PC-9 (cell line): ENCODE measurements around the gene GRIN3A. TPM values are rescaled to one million over a fixed set of nuclear protein-coding genes. Genes with fewer than 3 reads are reported as not detected.

ENCODE experiments used
- BruUV-seq: library from RNA; stranded (reverse); fragments of 400-500 nt; replicated peaks from 2 replicates; lab custom pipeline; 2021; lab: Mats Ljungman, UMichigan
- CTCF ChIA-PET: fragments of 300-600 bp; sonication (Branson Sonifier 250); formaldehyde crosslinking; loops from one replicate; lab custom pipeline; 2022; ENCODE audit warnings: antibody characterized with exemption; lab: Charles Lee
- POLR2A ChIA-PET: fragments of 300-600 bp; sonication (Branson Sonifier 250); formaldehyde crosslinking; loops from one replicate; lab custom pipeline; 2022; ENCODE audit warnings: antibody characterized with exemption; ENCODE audit not compliant: unreplicated experiment; lab: Charles Lee
- DNase-seq, 2 experiments: peaks; one replicate each; pipeline versions ENCODE4 v3.0.0 to v3.0.0-alpha.2; 2015 to 2022; ENCODE audit warnings: mixed read lengths in 1 of 2
- H2AFZ ChIP-seq: fragments of 200-600 bp; sonication (generic); 2 replicates; pipeline ENCODE4 v1.8.1; 2017; ENCODE audit warnings: antibody characterized with exemption
- H3F3A ChIP-seq: fragments of 200-600 bp; sonication (generic); 2 replicates; pipeline ENCODE4 v1.8.1; 2017; ENCODE audit warnings: antibody characterized with exemption, mild to moderate bottlenecking, low read depth; ENCODE audit not compliant: insufficient read depth
- H3K27ac ChIP-seq: fragments of 200-600 bp; sonication (generic); 2 replicates; pipeline ENCODE4 v1.6.1; 2016; ENCODE audit warnings: mixed run types
- H3K27me3 ChIP-seq: fragments of 200-600 bp; sonication (generic); 2 replicates; pipeline ENCODE4 v1.6.1; 2016; ENCODE audit warnings: low read depth, mixed run types; ENCODE audit not compliant: insufficient read depth
- H3K36me3 ChIP-seq: fragments of 200-600 bp; sonication (generic); 2 replicates; pipeline ENCODE4 v1.6.1; 2016; ENCODE audit warnings: low read depth, mixed run types
- H3K4me1 ChIP-seq: fragments of 200-600 bp; sonication (generic); replicated peaks from 2 replicates; pipeline ENCODE4 v1.6.1; 2016; ENCODE audit warnings: mixed run types; ENCODE audit not compliant: insufficient read depth
- H3K4me2 ChIP-seq: fragments of 200-600 bp; sonication (generic); 2 replicates; pipeline ENCODE4 v1.6.1; 2017; ENCODE audit warnings: mixed run types
- H3K4me3 ChIP-seq: fragments of 200-600 bp; sonication (generic); 2 replicates; pipeline ENCODE4 v1.6.1; 2016; ENCODE audit warnings: mixed run types
- H3K79me2 ChIP-seq: fragments of 200-600 bp; sonication (generic); 2 replicates; pipeline ENCODE4 v1.6.1; 2017; ENCODE audit warnings: low read depth, mixed run types
- H3K9me2 ChIP-seq: fragments of 200-600 bp; sonication (generic); 2 replicates; pipeline ENCODE4 v1.8.1; 2017; ENCODE audit warnings: mild to moderate bottlenecking; ENCODE audit not compliant: insufficient read depth
- H3K9me3 ChIP-seq: fragments of 200-600 bp; sonication (generic); 2 replicates; pipeline ENCODE4 v1.8.1; 2016; ENCODE audit warnings: low read depth; ENCODE audit not compliant: insufficient read depth
- H4K20me1 ChIP-seq: fragments of 200-600 bp; sonication (generic); 2 replicates; pipeline ENCODE4 v1.8.1; 2017; ENCODE audit not compliant: insufficient read depth
- EZH2 ChIP-seq: fragments of 200-600 bp; sonication (generic); IDR thresholded peaks from 2 replicates; pipeline ENCODE4 v1.8.0; 2017; ENCODE audit warnings: antibody characterized with exemption, low read depth
- intact Hi-C: fragments of 100-400 bp; cut with micrococcal nuclease; formaldehyde crosslinking; loops from one replicate; pipeline ENCODE4 v1.10.0; 2022; ENCODE audit not compliant: unreplicated experiment
- total RNA-seq: library from RNA; stranded (reverse); gene quantifications from 2 replicates; pipeline ENCODE4 v1.2.3, GENCODE V29; 2021
- TF ChIP-seq, protein P1 (sequence below): fragments of 200-600 bp; sonication (generic); conservative IDR thresholded peaks from 2 replicates; pipeline ENCODE4 v1.6.1; 2017; ENCODE audit warnings: mixed run types, antibody characterized with exemption, mild to moderate bottlenecking, moderate library complexity

GRIN3A gene
- total RNA-seq, 1 experiment from 2014 or later = not detected

DNA sequence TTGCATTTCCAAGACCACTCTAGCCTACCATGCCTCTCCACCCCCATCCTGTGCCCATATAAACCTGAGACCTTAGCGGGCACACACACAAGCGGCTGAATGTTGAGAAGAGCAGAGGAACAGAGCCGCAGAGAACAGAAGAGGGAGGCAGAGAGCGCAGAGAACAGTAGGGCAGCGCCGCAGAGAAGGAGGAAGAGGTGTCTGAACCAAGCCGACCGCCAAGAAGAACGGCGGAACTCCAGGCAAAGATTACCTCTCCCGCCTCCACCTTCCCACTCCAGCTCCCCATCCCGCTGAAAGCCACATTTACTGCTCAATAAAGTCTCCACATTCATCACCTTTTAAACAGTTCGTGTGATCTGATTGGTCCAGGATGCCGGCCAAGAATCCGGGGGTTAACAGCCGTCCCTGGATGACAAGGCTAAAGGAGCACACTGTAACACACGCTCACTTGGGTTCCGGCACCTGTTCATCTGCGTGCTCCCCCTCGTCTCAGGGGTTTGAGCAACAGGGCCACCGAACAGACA, 33.2 kb downstream of the GRIN3A start:
- Histone ChIP-seq H3K9me2 (no peaks in the 10 kb centered on the region), H3K27ac (no peak overlapping the region), H3K79me2 (no peaks in the 10 kb centered on the region), H3F3A (no peaks in the 10 kb centered on the region), H4K20me1 (no peaks in the 10 kb centered on the region), H3K27me3 (no peaks in the 10 kb centered on the region), H2AFZ (no peak overlapping the region), H3K9me3 (no peaks in the 10 kb centered on the region), H3K4me1 (no peaks in the 10 kb centered on the region), H3K36me3 (no peaks in the 10 kb centered on the region), H3K4me3 (no peak overlapping the region), H3K4me2 (no peak overlapping the region)
- DNase-seq = no peak
- ChIA-PET POLR2A (no interaction called here), CTCF (no interaction called here)
- TF ChIP-seq, protein P1, sequence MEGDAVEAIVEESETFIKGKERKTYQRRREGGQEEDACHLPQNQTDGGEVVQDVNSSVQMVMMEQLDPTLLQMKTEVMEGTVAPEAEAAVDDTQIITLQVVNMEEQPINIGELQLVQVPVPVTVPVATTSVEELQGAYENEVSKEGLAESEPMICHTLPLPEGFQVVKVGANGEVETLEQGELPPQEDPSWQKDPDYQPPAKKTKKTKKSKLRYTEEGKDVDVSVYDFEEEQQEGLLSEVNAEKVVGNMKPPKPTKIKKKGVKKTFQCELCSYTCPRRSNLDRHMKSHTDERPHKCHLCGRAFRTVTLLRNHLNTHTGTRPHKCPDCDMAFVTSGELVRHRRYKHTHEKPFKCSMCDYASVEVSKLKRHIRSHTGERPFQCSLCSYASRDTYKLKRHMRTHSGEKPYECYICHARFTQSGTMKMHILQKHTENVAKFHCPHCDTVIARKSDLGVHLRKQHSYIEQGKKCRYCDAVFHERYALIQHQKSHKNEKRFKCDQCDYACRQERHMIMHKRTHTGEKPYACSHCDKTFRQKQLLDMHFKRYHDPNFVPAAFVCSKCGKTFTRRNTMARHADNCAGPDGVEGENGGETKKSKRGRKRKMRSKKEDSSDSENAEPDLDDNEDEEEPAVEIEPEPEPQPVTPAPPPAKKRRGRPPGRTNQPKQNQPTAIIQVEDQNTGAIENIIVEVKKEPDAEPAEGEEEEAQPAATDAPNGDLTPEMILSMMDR = no peak
- no peak for TF ChIP-seq EZH2
- intact Hi-C loops = no loop called here
- BruUV-seq = no TSS peak

DNA sequence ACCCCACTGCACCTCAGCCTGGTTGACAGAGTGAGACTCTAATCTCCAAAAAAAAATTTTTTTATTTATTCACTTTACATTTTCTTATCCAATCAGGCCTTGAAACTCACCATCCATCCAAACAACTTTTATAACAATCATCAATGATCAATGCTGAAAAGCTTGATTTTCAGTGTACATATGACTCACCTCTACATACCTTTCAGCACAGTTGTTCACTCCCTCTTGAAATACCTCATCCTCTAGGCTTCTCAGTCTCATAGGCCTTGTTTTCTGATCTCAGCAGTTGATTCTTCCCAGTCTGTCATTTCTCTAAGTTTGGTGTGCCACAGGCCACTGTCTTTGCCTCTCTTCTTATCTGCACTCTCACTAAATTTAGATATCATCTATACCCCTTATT, 36.2 kb downstream of the GRIN3A start:
- Histone ChIP-seq H3K4me2 (no peak overlapping the region), H3K9me3 (no peaks in the 10 kb centered on the region), H2AFZ (no peak overlapping the region), H3K36me3 (no peaks in the 10 kb centered on the region), H4K20me1 (no peaks in the 10 kb centered on the region), H3K4me1 (no peaks in the 10 kb centered on the region), H3K27ac (no peak overlapping the region), H3F3A (no peaks in the 10 kb centered on the region), H3K4me3 (no peak overlapping the region), H3K27me3 (no peaks in the 10 kb centered on the region), H3K9me2 (no peaks in the 10 kb centered on the region), H3K79me2 (no peaks in the 10 kb centered on the region)
- ChIA-PET POLR2A (no interaction called here), CTCF (no interaction called here)
- BruUV-seq = no TSS peak
- TF ChIP-seq EZH2 = no peak
- TF ChIP-seq, protein P1 = no peak
- intact Hi-C loops = no loop called here
- no peak for DNase-seq

DNA sequence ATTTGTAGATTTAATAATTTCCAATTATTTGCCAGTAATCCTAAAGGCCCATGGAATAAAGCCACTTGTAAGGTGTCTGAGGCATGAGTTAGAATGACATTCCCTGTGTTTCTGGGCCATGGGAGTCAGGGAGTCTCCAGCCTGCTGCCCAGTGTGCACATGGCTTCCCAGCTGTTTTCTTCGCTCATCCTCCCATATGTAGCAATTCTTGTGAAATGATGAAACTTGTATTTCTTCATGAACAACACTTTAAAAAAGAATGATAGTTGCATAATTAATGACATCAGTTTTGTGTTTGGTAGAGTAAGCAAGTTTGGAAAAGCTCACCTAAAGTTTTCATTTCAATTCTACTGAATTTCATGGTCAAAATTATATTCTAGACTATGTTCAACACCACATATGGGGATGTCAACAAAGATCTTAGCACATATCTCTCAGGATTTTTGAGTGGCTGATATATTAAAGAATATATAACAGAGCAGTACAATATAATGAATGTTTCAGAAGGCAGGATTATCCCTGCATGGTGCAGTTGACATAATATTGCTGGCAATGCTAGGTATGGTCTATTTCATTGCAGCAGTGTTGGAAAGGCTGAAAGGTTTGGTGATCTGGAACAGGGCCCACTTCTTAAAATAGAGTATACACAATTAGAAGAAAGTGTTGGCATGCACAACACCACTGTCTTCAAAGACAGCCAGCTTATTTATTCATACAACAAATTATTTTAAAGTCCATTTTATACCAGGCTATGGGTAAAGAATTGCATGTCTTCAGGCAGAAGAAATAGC, 44.7 kb downstream of the GRIN3A start:
- Histone ChIP-seq H3K4me2 (no peak overlapping the region), H3K27me3 (no peaks in the 10 kb centered on the region), H3K4me1 (no peaks in the 10 kb centered on the region), H3K36me3 (no peaks in the 10 kb centered on the region), H3K9me3 (no peaks in the 10 kb centered on the region), H3K27ac (no peak overlapping the region), H2AFZ (no peak overlapping the region), H4K20me1 (no peaks in the 10 kb centered on the region), H3F3A (no peaks in the 10 kb centered on the region), H3K9me2 (no peaks in the 10 kb centered on the region), H3K4me3 (no peak overlapping the region), H3K79me2 (no peaks in the 10 kb centered on the region)
- POLR2A ChIA-PET = no interaction called here
- CTCF ChIA-PET = no interaction called here
- no TSS peak for BruUV-seq
- TF ChIP-seq, protein P1 = no peak
- TF ChIP-seq EZH2 = no peak
- intact Hi-C loops = no loop called here
- DNase-seq = no peak
